Brain microvascular endothelial cell (primary cell): ENCODE measurements around the gene RAB3GAP1.

Experiments
- DNase-seq: peaks from one replicate; pipeline ENCODE4 v3.0.0-alpha.2; 2020
- H3K27ac ChIP-seq: fragments of 250-450 bp; sonication (Bioruptor Pico); 2 replicates; pipeline ENCODE4 v1.5.1; 2020; ENCODE audit warnings: mild to moderate bottlenecking, moderate library complexity
- H3K27me3 ChIP-seq: fragments of 250-450 bp; sonication (Bioruptor Pico); replicated peaks from 2 replicates; pipeline ENCODE4 v1.5.1; 2020; ENCODE audit warnings: mild to moderate bottlenecking
- H3K36me3 ChIP-seq: fragments of 250-450 bp; sonication (Bioruptor Pico); replicated peaks from 2 replicates; pipeline ENCODE4 v1.5.1; 2020; ENCODE audit warnings: mild to moderate bottlenecking
- H3K4me3 ChIP-seq: 2 replicates; pipeline ENCODE4 v1.5.1; 2011; ENCODE audit warnings: low read depth, mild to moderate bottlenecking, control low read depth, low read length, moderate library complexity
- in situ Hi-C: cut with HindIII; loops from 2 replicates; pipeline ENCODE4 v1.10.0; 2017; ENCODE audit warnings: low sequenced_read_pairs, low pct_ligation_motif_present
- TF ChIP-seq, protein P1 (sequence below): IDR thresholded peaks from 2 replicates; pipeline ENCODE4 v1.5.1; 2011; ENCODE audit warnings: low read depth, mild to moderate bottlenecking, moderate library complexity, low read length, control low read depth, inconsistent platforms; ENCODE audit errors: missing control alignments

Gene RAB3GAP1

DNA sequence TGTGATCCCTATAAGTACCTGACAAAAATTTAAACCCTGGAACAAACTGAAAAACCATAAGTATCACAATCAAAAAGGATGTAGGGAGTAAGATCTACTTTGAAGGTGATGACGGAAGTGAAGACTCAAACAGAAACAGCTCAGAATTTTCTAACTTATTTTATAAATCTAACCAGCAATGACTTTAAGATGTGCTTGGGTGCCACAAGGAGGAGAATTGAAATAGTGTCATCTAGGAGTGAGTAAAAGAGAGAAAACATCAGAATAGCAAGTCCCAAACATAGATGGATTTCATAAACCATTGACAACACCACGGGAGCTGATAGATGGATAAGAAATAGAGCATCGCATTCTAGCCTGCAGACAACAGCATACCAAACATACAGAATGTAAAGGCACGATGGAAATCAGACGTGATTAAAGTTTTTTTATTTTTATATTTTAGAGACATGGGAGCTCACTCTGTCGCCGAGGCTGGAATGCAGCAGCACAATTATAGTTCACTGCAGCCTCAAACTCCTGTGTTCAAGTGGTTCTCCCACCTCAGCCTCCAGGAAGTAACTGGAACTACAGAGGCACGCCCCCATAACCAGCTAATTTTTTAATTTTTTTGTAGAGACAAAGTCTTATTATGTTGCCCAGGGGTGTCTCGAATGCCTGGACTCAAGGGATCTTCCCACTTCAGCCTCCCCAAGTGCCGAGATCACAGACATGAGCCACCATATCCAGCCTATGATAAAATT is 41.7 kb upstream of the RAB3GAP1 start:
- no peaks in the 10 kb centered on the region for H3K27me3 ChIP-seq
- H3K27ac ChIP-seq, result no peak overlapping the region
- no peak overlapping the region for H3K4me3 ChIP-seq
- H3K36me3 ChIP-seq, result no peaks in the 10 kb centered on the region
- DNase-seq, result no peak
- in situ Hi-C loops, result no loop called here
- TF ChIP-seq, protein P1, sequence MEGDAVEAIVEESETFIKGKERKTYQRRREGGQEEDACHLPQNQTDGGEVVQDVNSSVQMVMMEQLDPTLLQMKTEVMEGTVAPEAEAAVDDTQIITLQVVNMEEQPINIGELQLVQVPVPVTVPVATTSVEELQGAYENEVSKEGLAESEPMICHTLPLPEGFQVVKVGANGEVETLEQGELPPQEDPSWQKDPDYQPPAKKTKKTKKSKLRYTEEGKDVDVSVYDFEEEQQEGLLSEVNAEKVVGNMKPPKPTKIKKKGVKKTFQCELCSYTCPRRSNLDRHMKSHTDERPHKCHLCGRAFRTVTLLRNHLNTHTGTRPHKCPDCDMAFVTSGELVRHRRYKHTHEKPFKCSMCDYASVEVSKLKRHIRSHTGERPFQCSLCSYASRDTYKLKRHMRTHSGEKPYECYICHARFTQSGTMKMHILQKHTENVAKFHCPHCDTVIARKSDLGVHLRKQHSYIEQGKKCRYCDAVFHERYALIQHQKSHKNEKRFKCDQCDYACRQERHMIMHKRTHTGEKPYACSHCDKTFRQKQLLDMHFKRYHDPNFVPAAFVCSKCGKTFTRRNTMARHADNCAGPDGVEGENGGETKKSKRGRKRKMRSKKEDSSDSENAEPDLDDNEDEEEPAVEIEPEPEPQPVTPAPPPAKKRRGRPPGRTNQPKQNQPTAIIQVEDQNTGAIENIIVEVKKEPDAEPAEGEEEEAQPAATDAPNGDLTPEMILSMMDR, result no peak

DNA sequence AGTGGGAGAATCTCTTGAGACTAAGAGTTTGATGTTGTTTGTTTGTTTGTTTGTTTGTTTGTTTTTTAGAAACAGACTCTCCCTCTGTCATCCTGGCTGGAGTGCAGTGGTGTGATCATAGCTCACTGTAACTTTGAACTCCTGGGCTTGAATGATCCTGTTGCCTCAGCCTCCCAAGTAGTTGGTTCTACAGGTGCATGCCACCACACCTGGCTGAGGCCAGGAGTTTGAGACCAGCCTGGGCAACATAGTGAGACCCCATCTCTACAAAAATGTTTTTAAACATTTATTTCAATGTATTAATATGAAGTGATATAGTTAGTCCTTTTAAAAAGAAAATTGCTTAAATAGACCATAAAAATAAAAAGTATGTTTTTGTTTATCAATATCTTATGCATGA is 40.5 kb upstream of the RAB3GAP1 start:
- Histone ChIP-seq H3K27ac (no peak overlapping the region), H3K4me3 (no peak overlapping the region), H3K27me3 (no peaks in the 10 kb centered on the region), H3K36me3 (no peaks in the 10 kb centered on the region)
- TF ChIP-seq, protein P1, result no peak
- no peak for DNase-seq
- in situ Hi-C loops, result no loop called here

DNA sequence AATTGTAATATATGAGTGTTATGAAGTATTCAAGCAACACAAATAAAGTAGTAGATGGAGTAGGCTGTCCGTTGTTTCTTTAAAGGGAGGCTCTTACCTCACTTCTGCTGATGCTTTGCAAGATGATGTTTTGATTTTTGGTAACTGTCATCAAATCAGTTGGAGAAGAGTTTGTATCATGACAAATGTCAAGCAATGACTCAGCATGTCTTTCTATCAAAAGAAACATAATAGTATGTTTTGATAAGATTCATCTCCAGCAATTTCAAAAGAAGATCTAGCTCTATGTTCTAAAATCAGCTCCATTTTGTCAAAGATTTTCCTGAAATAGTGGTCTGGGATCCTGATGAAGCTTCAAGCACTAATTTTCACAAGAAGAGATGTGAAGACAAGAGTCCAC is 30.5 kb upstream of the RAB3GAP1 start:
- TF ChIP-seq, protein P1, result no peak
- no peak for DNase-seq
- Histone ChIP-seq H3K36me3 (no peaks in the 10 kb centered on the region), H3K27ac (no peak overlapping the region), H3K4me3 (no peak overlapping the region), H3K27me3 (no peaks in the 10 kb centered on the region)
- in situ Hi-C loops, result no loop called here

DNA sequence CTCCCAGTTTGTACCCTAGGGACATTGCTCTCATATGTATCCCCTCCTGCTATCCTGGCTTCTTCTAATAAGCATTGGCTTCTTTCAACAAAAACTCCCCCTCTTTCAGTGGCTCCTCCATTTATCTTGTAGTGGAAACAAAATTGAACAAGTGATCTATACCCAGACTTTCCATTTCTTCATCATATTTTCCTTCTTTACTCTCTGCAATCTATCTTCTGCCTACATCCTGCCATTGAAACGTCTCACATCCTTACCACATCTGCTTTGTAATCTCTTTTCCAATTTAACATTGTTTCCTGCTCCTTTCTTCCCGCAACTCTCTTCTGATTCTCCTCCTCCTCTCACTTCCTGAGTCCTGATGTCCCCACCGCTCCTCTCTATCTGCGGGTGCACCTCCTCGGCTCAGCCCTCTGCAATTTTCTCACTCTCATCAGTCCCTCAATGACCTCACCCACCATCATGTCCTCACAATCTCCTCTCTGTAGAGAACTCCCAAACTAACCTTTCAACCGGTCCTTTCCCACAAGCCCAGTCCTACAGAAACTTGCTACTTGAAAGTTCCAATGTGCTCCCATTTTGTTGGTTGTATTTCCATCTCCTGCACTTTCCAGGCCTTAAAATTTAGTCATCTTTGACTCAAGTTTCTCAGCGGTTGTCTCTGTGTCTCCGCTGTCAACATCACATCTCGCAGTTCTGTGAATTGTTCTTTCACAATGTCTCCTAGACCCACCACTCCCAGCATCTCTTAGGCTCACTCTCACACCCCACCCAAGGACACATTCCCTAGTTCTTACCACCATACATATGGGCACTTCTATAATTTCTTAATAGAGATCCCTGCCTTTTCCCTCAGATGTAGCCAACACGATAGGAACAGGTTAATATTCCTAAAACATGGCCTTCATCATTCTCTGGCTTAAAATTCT is 28.9 kb upstream of the RAB3GAP1 start:
- Histone ChIP-seq H3K27me3 (no peaks in the 10 kb centered on the region), H3K36me3 (no peaks in the 10 kb centered on the region), H3K27ac (no peak overlapping the region), H3K4me3 (no peak overlapping the region)
- TF ChIP-seq, protein P1, result no peak
- in situ Hi-C loops, result no loop called here
- DNase-seq, result no peak

DNA sequence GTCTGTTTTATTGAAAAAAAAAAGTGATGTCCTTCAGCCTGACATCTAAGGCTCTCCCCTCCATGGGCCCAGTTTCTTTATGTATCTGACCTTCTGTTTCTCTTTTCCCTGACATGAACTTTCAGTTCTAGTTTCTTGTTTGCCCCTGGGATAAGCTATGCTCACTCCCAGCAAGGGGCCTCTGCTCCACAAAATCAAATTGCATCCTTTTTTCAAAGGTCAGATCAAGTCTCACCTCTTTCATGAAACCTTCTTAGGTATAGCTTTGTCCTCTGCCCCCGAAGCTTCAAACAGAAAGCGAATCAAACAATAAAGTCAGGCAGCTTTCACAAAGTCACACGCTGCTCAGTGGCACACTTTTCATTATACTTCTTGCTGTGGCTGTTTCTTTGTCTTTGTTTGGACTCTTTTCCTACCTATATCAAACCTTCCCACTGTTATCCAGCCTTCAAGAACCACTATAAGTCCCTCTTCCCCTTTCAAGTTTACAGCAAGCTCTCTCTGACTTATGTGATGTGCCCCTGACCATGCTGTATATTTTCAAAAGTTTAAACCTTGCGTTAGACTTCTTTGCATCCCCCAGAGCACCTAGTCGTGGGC is 28.1 kb upstream of the RAB3GAP1 start:
- Histone ChIP-seq H3K27ac (no peak overlapping the region), H3K36me3 (no peaks in the 10 kb centered on the region), H3K27me3 (no peaks in the 10 kb centered on the region), H3K4me3 (no peak overlapping the region)
- in situ Hi-C loops, result no loop called here
- TF ChIP-seq, protein P1, result no peak
- DNase-seq, result no peak
